ENCODE measurements around the gene GRK7. TPM values are rescaled to one million over a fixed set of nuclear protein-coding genes. Genes with fewer than 3 reads are reported as not detected.
A peak's percentile ranks its signal among the peaks of the same experiment; 100 is the strongest.
"Not testable (repeated sequence)": the region's sequence is repeated elsewhere in the genome, so short reads cannot be mapped to it uniquely, and the experiment has no call there.

Gene GRK7
- total RNA-seq, 2 donors from 2014 or later, result not detected

GRCh38 chr3:141740349-141740748 is 22.9 kb upstream of the GRK7 start:
- ATAC-seq (peak; percentile 52), DNase-seq (no peak)
- intact Hi-C loops (cut with DNase I, micrococcal nuclease), result loop anchor here in 1 of 2 donors (10.0 kb wide), 1 partner anchor 166 kb away; no protein-coding TSS in a partner anchor

GRCh38 chr3:141743305-141743704 is 19.9 kb upstream of the GRK7 start:
- DNase-seq, result no peak
- no peak for ATAC-seq
- intact Hi-C loops (cut with DNase I, micrococcal nuclease), result loop anchor here in 1 of 2 donors (10.0 kb wide), 1 partner anchor 169 kb away; no protein-coding TSS in a partner anchor

DNA sequence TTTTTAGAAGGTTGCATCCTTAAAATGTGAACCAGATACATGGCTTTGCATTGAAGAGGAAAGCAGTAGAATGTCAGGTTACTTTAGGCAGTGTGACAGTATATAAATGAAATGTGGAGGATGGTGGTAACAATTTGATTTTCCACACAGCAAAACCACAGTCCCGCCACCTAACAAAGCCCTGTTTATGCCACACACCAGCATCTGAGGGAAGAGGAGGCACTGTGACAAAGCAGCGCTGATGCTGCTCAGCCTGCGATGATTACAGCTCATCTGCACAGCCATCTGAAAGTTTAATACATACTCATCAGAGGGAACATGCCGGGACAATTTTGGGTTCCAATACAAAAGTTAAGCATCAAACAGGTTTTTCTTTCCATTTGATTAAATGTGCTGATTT is 16.2 kb upstream of the GRK7 start:
- no peak for ATAC-seq
- no peak for DNase-seq
- intact Hi-C loops (cut with DNase I, micrococcal nuclease), result loop anchor here in 1 of 2 donors (10.0 kb wide), 1 partner anchor 172 kb away; no protein-coding TSS in a partner anchor

- DNase-seq, result no peak
- intact Hi-C loops (cut with DNase I, micrococcal nuclease), result no loop called here
- ATAC-seq, result no peak
These were observed 9.8 kb upstream of the GRK7 start for GRCh38 chr3:141753399-141753798.

- DNase-seq, result no peak
- ATAC-seq, result no peak
These were observed 9.2 kb upstream of the GRK7 start for GRCh38 chr3:141754032-141754431.

GRCh38 chr3:141762552-141762951 is 656 bp upstream of the GRK7 start:
- intact Hi-C loops (cut with DNase I, micrococcal nuclease), result not testable (repeated sequence)
- ATAC-seq, result peak; percentile 23
- DNase-seq, result peak in 1 of 2 donors; percentile 31

More at GRCh38 chr3:141754032-141754431, 9.2 kb upstream of the GRK7 start:
- intact Hi-C loops (cut with DNase I, micrococcal nuclease), result no loop called here

DNA sequence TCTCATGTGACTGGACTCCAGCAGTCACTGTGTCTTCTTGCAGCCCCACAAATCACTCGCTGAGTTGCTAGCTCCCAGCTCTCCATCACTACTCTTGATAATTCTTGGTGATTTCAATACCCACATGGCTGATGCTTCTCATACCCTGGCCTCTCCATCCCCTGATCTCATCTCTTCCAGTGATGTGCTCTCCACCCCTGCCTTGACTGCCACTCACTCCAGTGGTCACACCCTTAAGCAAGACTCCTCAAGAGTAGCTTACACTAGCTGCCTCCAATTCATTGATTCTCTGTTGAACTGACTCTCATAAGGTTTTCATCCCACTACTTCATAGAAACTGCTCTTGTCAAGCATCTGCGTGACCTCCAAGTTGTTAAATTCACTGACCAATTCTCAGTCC is 837 bp downstream of the GRK7 start:
- intact Hi-C loops (cut with DNase I, micrococcal nuclease), result no loop called here
- peak; percentile 10 for ATAC-seq

DNA sequence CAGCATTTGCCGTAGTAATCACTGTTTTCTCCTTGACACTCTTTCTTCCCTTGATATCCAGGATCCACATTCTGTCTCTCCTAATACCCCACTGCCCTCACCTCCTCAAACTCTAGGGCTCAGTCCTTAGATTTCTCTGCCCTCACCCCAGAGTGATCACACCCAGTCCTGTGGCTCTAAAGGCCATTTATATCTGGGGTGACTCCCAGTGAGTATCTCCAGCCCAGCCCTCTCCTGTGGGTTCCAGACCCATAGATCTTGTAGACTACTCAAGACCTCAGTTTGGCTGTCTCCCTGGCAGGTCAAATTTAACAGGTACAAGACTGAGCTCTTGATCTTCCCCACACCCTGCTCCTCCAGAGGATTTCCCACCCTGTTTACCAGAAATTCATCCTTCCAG is 1.3 kb downstream of the GRK7 start:
- no peak for DNase-seq
- peak; percentile 18 for ATAC-seq
- intact Hi-C loops (cut with DNase I, micrococcal nuclease), result no loop called here

More for the DNA sequence above, 837 bp downstream of the GRK7 start:
- DNase-seq, result no peak

- ATAC-seq (no peak), DNase-seq (no peak)
- intact Hi-C loops (cut with DNase I, micrococcal nuclease), result no loop called here
These were observed 1.8 kb downstream of the GRK7 start for GRCh38 chr3:141764986-141765385.

- DNase-seq, result no peak
- intact Hi-C loops (cut with DNase I, micrococcal nuclease), result no loop called here
- ATAC-seq, result no peak
These were observed 3.9 kb downstream of the GRK7 start for GRCh38 chr3:141767066-141767465.

GRCh38 chr3:141769221-141769894 is 6.2 kb downstream of the GRK7 start:
- DNase-seq (peak; percentile 28 to 37), ATAC-seq (peak; percentile 50)
- intact Hi-C loops (cut with DNase I, micrococcal nuclease), result no loop called here

DNA sequence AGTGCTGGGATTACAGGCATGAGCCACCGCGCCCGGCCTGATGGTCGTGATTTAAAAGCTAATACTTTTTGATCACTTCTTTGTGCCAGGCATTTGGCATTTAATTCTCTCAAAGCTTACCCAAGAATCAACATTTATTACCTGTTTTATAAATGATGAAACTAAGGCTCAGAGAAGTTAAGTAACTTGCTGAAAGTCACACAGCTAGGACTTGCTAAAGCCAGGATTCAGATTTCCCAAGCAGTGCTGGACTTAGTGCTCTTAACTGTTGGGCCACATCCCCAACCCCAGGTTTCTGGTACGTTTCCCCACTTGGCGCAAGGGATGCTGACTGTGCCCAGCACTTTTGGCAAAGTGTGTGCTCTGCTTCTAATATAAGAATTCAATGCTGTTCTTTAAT is 10.5 kb downstream of the GRK7 start:
- ATAC-seq (no peak), DNase-seq (no peak)
- intact Hi-C loops (cut with DNase I, micrococcal nuclease), result no loop called here

- DNase-seq, result no peak
- ATAC-seq, result no peak
- intact Hi-C loops (cut with DNase I, micrococcal nuclease), result no loop called here
These were observed 13.2 kb downstream of the GRK7 start for GRCh38 chr3:141776376-141776775.

DNA sequence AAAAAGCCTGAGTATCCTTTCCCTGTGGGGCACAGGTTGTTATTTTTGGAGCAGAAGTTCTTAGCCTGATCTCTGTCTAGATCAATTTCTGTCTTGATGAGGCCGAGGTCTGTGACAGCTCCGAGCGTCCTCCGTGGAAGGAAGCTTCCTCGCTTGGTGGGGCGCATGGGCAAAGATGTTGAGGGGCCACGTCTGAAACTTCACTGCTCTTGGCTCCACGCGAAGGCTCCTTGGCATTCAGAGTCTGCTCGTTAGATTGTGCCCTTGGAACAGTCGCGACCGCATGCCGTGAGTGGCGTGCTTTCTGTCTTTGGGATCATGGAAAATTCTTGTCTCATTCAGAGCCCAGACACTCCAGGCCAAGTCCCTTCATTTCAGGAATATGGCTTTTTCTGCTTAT is 13.7 kb downstream of the GRK7 start:
- ATAC-seq, result no peak
- no peak for DNase-seq
- intact Hi-C loops (cut with DNase I, micrococcal nuclease), result no loop called here

DNA sequence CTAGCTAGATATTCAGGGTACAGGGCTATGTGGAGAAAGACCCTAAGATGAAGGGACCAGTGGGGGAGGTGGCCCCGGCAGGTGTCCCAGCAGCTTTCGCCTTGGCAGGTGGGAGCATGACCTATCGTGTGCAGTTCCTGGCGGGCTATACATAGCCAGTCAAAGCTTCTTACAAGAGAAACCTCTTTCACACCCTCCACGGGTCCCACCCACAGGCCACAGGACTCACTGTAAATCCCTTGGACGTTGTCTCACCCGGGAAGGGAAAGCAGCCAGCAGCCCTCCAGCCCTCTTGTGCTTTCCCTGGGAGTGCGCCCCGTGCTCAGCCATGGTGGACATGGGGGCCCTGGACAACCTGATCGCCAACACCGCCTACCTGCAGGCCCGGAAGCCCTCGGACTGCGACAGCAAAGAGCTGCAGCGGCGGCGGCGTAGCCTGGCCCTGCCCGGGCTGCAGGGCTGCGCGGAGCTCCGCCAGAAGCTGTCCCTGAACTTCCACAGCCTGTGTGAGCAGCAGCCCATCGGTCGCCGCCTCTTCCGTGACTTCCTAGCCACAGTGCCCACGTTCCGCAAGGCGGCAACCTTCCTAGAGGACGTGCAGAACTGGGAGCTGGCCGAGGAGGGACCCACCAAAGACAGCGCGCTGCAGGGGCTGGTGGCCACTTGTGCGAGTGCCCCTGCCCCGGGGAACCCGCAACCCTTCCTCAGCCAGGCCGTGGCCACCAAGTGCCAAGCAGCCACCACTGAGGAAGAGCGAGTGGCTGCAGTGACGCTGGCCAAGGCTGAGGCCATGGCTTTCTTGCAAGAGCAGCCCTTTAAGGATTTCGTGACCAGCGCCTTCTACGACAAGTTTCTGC is 15.0 kb downstream of the GRK7 start:
- no peak for ATAC-seq
- intact Hi-C loops (cut with DNase I, micrococcal nuclease), result no loop called here
- DNase-seq, result no peak

GRCh38 chr3:141779667-141780066 is 16.5 kb downstream of the GRK7 start:
- DNase-seq (no peak), ATAC-seq (no peak)
- intact Hi-C loops (cut with DNase I, micrococcal nuclease), result no loop called here

DNA sequence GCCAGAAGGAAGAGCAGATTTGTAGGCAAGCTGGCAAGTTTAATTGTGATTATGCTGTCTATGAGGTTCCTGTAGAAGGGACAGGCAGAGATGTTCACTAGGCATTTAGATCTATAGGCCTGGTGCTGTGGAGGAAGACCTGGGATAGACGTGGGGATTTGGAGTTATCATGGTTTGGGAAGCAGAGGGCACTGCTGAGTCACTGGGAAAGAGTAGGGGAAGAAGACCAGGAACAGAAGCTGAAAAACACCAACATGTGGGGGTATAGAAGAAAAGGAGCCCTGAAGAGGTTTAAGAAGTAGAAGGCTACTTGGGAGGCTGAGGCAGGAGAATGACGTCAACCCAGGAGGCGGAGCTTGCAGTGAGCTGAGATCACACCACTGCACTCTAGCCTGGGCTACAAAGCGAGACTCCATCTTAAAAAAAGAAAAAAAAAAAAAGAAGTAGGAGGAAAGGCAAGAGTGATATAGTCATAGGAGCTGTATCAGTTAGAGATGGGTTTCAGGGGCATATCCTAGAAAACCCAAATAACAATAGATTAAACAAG is 19.3 kb downstream of the GRK7 start:
- DNase-seq, result no peak
- intact Hi-C loops (cut with DNase I, micrococcal nuclease), result no loop called here
- peak; percentile 86 for ATAC-seq

GRCh38 chr3:141783632-141784031 is 20.4 kb downstream of the GRK7 start:
- intact Hi-C loops (cut with DNase I, micrococcal nuclease), result no loop called here
- ATAC-seq (no peak), DNase-seq (no peak)

DNA sequence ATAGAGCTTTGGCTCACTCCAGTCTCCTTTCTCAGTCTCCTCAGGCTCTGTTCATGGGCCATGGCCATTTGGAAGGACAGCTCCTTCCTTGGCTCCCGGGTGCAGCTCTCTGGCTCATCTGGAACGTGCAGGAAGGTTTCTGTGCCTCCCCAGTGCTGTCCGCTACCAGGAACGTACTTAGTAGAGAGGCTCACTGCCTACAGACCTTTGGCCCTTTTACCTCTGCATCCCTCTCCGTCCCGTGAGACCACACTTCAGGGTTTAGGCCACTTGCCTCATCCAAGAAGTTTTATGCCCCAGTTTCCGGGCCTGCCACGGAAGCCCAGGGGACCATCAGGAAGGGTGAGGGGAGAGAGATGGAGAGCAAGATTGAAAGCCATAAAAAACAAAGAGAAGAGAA is 20.9 kb downstream of the GRK7 start:
- ATAC-seq, result no peak
- intact Hi-C loops (cut with DNase I, micrococcal nuclease), result no loop called here
- DNase-seq, result no peak

DNA sequence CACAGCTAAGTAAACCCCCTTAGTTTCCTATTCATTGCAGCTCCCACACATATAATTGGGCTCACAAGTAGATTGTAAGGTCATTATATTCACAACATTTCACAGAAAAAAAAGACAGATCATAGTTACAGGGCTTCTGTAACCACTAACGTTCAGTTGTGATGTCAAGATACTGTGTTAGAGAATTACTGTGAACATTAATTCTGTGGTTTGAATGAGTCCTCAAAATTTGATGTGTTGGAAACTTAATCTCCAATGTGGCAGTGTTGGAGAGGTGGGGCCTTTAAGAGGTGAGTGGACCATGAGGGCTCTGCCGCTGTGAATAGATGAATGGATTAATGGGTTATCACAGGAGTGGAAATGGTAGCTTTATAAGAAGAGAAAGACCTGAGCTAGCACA is 21.3 kb downstream of the GRK7 start:
- intact Hi-C loops (cut with DNase I, micrococcal nuclease), result no loop called here
- no peak for DNase-seq
- ATAC-seq, result no peak
